GM21717 (cell line): ENCODE results near the gene KIAA1217.

Experiments
- ATAC-seq: cut with Tn5 transposase; IDR thresholded peaks from one replicate; pipeline ENCODE4 v1.9.1; 2021; ENCODE audit warnings: mild to moderate bottlenecking, moderate library complexity; ENCODE audit not compliant: unreplicated experiment

KIAA1217 gene

GRCh38 chr10:24571870-24572450, 363.0 kb downstream of the KIAA1217 start:
- no peak for ATAC-seq

- no peak for ATAC-seq
Observed at GRCh38 chr10:24574161-24574560, 365.2 kb downstream of the KIAA1217 start.

DNA sequence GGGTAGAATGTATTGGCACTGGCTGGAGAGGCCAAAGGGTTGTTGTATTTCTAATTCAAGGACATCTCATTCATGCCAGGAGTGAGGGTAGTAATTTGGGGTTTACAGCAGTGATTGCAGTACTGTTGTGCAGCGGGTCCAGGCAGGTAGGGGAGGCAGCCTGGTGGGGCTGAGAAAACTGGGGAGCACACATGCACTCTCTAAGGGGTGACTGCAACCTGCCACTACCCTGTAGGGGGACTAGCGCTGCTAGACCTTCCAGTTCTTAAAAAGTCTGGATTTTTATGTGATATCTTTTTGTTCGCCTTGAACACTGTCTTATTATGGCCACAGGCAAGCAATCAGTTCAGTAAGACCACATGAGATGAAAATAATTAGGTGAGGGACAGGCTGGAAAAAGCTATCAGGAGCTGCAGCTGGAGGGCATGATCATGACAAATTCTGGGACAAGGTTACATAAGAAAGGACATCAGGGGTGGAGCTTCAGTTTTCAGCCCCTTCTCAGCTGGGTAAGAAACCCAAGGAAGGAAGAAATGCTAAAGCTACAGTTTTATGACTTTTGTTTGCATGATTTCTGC, 365.7 kb downstream of the KIAA1217 start:
- no peak for ATAC-seq

- ATAC-seq = no peak
Observed at GRCh38 chr10:24575481-24576002, 366.6 kb downstream of the KIAA1217 start.

- no peak for ATAC-seq
Observed at GRCh38 chr10:24579448-24579847, 370.5 kb downstream of the KIAA1217 start.

DNA sequence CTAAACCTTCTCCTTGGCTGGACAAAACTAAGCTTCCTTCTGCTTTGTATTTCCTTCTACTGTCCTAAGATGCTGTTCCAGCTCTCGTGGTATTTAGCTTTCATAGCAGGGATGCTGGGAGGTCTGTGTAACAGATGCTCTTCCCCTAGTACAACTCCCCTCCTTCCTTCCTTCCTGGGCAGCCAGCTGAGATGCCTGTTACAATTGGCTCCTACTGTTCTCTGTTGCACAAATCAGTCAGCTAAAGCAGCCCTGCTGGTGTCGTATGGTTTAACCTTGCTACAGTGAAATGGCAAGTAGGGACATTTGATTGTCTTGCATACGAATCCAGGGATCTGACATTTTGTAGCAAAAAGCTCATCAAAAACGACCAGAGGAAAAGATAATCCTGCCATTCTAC, 371.0 kb downstream of the KIAA1217 start:
- ATAC-seq = no peak

- no peak for ATAC-seq
Observed at GRCh38 chr10:24589265-24589664, 380.3 kb downstream of the KIAA1217 start.

DNA sequence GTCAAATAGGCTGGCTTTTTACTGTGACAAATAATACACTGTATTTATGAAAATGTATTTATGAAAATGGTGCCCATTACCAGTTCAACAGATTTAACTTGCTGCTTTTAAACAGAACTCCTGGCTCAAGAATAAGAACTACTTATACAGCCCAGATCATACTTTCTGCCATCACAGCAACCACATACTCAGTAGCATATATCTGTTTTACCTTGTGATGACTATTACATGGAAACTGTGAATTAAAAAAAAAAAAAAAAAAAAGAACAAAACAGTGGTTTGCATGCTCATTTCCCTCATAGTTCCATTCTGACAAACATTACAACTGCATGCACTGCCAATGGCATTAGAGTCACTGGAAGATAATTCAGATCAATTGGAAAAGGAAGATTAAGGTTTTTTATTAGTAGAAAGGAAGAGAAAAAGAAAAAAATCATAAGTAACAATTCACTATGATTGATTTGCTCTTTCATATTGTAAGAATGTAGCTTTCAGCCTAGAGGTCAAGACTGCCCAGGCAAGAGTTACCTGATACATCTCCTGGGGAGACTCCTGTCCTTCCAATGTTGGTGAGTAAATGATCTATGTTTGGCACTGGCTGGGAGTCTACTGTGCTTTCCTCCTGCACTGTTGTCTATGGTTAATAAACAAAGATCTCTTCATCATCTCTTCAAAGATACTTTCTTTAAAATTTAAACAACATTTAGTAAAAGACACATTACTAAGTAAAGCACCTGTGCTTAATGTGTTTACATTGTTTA, 381.9 kb downstream of the KIAA1217 start:
- ATAC-seq = no peak

- ATAC-seq = no peak
Observed at GRCh38 chr10:24596217-24596930, 387.4 kb downstream of the KIAA1217 start.

DNA sequence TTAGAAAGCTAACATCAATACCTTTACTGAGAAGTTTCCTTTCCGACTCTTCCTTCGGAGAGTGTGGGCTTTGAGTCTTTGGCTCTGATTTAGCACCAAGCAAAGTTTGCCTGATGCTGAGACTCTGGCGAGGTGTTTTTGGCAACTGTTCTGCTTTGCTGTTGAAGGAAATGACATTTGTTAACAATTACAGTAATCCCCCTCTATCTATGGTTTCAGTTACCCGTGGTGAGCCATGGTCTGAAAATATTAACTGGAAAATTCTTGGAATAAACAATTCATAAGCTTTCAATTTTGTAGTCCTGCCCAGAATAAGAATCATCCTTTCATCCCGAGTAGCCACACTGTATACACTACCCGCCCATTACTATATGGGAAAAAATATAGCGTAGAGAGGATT, 388.5 kb downstream of the KIAA1217 start:
- ATAC-seq = no peak
